DND-41 (cell line): ENCODE data around the gene GRAMD4.

ENCODE experiments used
- CTCF ChIP-seq: IDR thresholded peaks from 2 replicates; pipeline ENCODE4 v1.5.1; 2012; ENCODE audit warnings: borderline replicate concordance, low read length, moderate library complexity, mild to moderate bottlenecking; ENCODE audit not compliant: poor library complexity, severe bottlenecking; ENCODE audit errors: extremely low read depth
- EZH2 ChIP-seq: IDR thresholded peaks from 3 replicates; pipeline ENCODE4 v1.6.1; 2012; ENCODE audit warnings: borderline replicate concordance, low read depth, mild to moderate bottlenecking, moderate library complexity, low read length, inconsistent platforms; ENCODE audit not compliant: severe bottlenecking

GRCh38 chr22:46662226-46662625, 42.0 kb downstream of the GRAMD4 start:
- TF ChIP-seq CTCF = no peak
- no peak for TF ChIP-seq EZH2
